NCI-H1092 (cell line): ENCODE data around the gene POC5.

Source experiments
- DNase-seq: peaks from one replicate; lab custom pipeline; 2025; lab: John Stamatoyannopoulos, UW

The POC5 gene

GRCh38 chr5:75659791-75660450 lies 57.3 kb downstream of the POC5 start:
- no peak for DNase-seq

GRCh38 chr5:75656311-75657003 lies 60.8 kb downstream of the POC5 start:
- DNase-seq, result peak; percentile 6

DNA sequence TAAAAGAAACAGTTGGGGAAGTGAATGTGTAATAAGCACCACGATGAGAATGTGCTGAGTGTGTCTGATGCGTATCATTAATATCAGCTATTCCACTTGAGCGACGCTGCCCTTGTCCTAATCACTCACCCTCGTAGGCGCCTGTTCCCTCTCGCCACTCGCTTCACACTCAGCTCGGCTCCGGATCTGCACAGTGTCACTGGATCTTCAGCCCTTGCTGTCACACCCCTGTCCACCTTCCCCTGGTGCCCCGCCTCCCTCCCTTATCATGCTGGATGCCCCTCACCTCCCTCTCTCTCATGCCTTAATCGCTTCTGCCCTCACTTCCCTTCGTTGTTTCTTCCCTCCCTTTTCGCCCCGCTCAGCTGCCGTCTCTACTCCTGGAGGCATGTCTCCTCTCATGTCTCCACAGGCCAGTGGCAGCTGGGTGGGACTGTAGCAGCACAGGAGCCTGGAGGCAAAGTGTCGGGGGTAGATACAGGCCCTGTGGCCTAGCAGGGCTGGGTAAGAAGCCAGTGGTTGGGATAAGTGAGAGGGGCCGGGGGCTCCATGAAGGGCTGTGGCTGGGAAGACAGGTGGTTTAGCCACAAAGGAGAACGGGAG lies 62.4 kb downstream of the POC5 start:
- no peak for DNase-seq

GRCh38 chr5:75653521-75653920 lies 63.7 kb downstream of the POC5 start:
- no peak for DNase-seq

GRCh38 chr5:75651575-75652238 lies 65.5 kb downstream of the POC5 start:
- DNase-seq, result no peak

GRCh38 chr5:75648712-75649111 lies 68.5 kb downstream of the POC5 start:
- no peak for DNase-seq

GRCh38 chr5:75640826-75641225 lies 76.4 kb downstream of the POC5 start:
- no peak for DNase-seq

- no peak for DNase-seq
Observed at GRCh38 chr5:75640395-75640794, 76.8 kb downstream of the POC5 start.

- no peak for DNase-seq
Observed at GRCh38 chr5:75639535-75640311, 77.5 kb downstream of the POC5 start.

DNA sequence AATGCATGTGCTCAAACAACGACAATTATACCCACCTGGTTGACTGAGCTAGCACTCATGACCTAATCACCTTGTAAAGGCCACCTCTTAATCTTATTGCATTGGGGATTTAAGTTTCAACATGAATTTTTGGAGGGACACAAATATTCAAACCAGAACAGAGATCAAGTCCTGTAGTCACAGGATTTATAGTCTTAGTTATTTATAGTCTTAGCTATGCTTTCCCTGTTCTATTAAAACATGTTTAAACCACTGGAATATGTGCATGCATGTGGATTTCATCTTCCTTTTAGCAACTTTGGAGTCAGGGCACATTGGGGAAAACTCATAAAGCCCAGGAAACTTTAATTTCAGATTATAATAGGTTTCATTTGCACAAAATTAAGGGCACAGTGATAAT lies 79.3 kb downstream of the POC5 start:
- no peak for DNase-seq

GRCh38 chr5:75632321-75632720 lies 84.9 kb downstream of the POC5 start:
- no peak for DNase-seq

GRCh38 chr5:75630875-75631274 lies 86.4 kb downstream of the POC5 start:
- DNase-seq, result no peak

- no peak for DNase-seq
Observed at GRCh38 chr5:75627801-75628200, 89.4 kb downstream of the POC5 start.

DNA sequence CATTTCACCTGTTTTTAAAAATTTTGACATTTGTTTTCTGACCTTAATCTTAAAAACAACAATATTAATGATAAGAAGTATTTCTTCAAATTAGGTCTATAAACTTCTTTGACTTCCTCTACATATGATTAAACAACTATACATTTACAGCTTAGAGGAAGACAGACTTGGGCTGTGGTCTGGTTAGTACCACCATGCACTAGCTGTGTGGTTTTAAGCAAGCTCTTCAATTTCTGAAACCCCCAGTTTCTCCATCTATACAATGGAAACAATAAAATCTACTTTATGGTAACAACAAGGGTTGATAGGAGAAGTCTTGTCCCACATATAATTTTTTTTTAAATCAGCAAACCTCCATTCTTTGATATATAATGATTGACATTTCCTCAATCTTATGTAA lies 90.3 kb downstream of the POC5 start:
- no peak for DNase-seq
